Suprapubic skin (tissue), 4 donors: ENCODE results near the gene NSUN7. TPM values are rescaled to one million over a fixed set of nuclear protein-coding genes. Genes with fewer than 3 reads are reported as not detected.

ENCODE experiments used
- DNase-seq, 2 donors: peaks; one replicate each; pipeline ENCODE4 v3.0.0-alpha.2; 2019; ENCODE audit warnings: low spot score in 2 of 2
- H3K27ac ChIP-seq: fragments of 200-600 bp; sonication (generic); one replicate; pipeline ENCODE4 v1.5.1; 2019
- H3K27me3 ChIP-seq: fragments of 200-600 bp; sonication (generic); one replicate; pipeline ENCODE4 v1.5.1; 2019
- H3K36me3 ChIP-seq: fragments of 200-600 bp; sonication (generic); one replicate; pipeline ENCODE4 v1.5.1; 2019
- H3K4me1 ChIP-seq: fragments of 200-600 bp; sonication (generic); one replicate; pipeline ENCODE4 v1.5.1; 2019
- H3K4me3 ChIP-seq: fragments of 200-600 bp; sonication (generic); one replicate; pipeline ENCODE4 v1.5.1; 2019; ENCODE audit warnings: mild to moderate bottlenecking
- H3K9me3 ChIP-seq: fragments of 200-600 bp; sonication (generic); one replicate; pipeline ENCODE4 v1.5.1; 2019
- CTCF ChIP-seq, 2 donors: fragments of 200-600 bp in 1 of 2; fragments of 450-650 bp in 1 of 2; sonication (generic) in 1 of 2; IDR thresholded peaks; one replicate each; pipeline ENCODE4 v1.5.1; 2016 to 2019; ENCODE audit warnings: antibody characterized with exemption in 2 of 2, mild to moderate bottlenecking in 1 of 2, moderate library complexity in 1 of 2
- EP300 ChIP-seq: sonication (generic); formaldehyde crosslinking; IDR thresholded peaks from one replicate; pipeline ENCODE4 v1.6.1; 2017; ENCODE audit warnings: antibody characterized with exemption
- POLR2A ChIP-seq, 2 donors: fragments of 450-650 bp; IDR thresholded peaks; one replicate each; pipeline ENCODE4 v1.6.1; 2017; ENCODE audit warnings: antibody characterized with exemption in 2 of 2, mild to moderate bottlenecking in 2 of 2, moderate library complexity in 2 of 2
- POLR2AphosphoS5 ChIP-seq, 3 donors: sonication (generic); formaldehyde crosslinking; IDR thresholded peaks; one replicate each; pipeline ENCODE4 v1.6.1; 2017; ENCODE audit warnings: antibody characterized with exemption in 3 of 3
- WGBS: methylation state at CpG from one replicate; pipeline ENCODE4 v1.1.5; 2018; 5-methylcytosine and 5-hydroxymethylcytosine counted together
- total RNA-seq, 4 donors: library from RNA; depleted of rRNA; stranded (reverse); fragments of >200 nt; gene quantifications; one replicate each; pipeline ENCODE4 v1.1.0, GENCODE V29; 2016

NSUN7 gene
- total RNA-seq, 4 donors from 2014 or later: 1.3 to 13.4 (median 3.4) TPM

- no peaks in the 10 kb centered on the region for H3K4me1 ChIP-seq
- H3K36me3 ChIP-seq: peaks cover 6% of the 10 kb centered on the region
- DNase-seq: no peak
- no peak overlapping the region for H3K4me3 ChIP-seq
- no peaks in the 10 kb centered on the region for H3K27me3 ChIP-seq
- TF ChIP-seq POLR2AphosphoS5 (IDR thresholded peaks at IDR 0.05): no peak
- no peak for TF ChIP-seq POLR2A (IDR thresholded peaks at IDR 0.05)
- no peak for TF ChIP-seq EP300
- no peak for TF ChIP-seq CTCF (IDR thresholded peaks at IDR 0.05)
- no peaks in the 10 kb centered on the region for H3K9me3 ChIP-seq
- WGBS: 73% methylated on average over 10 of the region's 10 CpGs
- no peak overlapping the region for H3K27ac ChIP-seq
These were observed 95.5 kb downstream of the NSUN7 start for GRCh38 chr4:40845154-40845835.

GRCh38 chr4:40846532-40846931, 96.8 kb downstream of the NSUN7 start:
- Histone ChIP-seq H3K27ac (no peak overlapping the region), H3K4me1 (no peaks in the 10 kb centered on the region), H3K9me3 (no peaks in the 10 kb centered on the region), H3K4me3 (no peak overlapping the region), H3K36me3 (peaks cover 6% of the 10 kb centered on the region), H3K27me3 (no peaks in the 10 kb centered on the region)
- 92% methylated on average over 5 of the region's 5 CpGs for WGBS
- TF ChIP-seq EP300 (no peak), CTCF (IDR thresholded peaks at IDR 0.05) (no peak), POLR2A (IDR thresholded peaks at IDR 0.05) (no peak), POLR2AphosphoS5 (IDR thresholded peaks at IDR 0.05) (no peak)
- no peak for DNase-seq

GRCh38 chr4:40848251-40848650, 98.5 kb downstream of the NSUN7 start:
- 85% methylated on average over 5 of the region's 5 CpGs for WGBS
- H3K27ac ChIP-seq: no peak overlapping the region
- no peak for DNase-seq

GRCh38 chr4:40848940-40849339, 99.2 kb downstream of the NSUN7 start:
- WGBS: 69% methylated on average over 3 of the region's 3 CpGs
- DNase-seq: no peak
- Histone ChIP-seq H3K9me3 (no peaks in the 10 kb centered on the region), H3K4me1 (no peaks in the 10 kb centered on the region), H3K4me3 (no peak overlapping the region), H3K36me3 (no peaks in the 10 kb centered on the region), H3K27ac (no peak overlapping the region), H3K27me3 (no peaks in the 10 kb centered on the region)
- TF ChIP-seq EP300 (no peak), CTCF (IDR thresholded peaks at IDR 0.05) (no peak), POLR2A (IDR thresholded peaks at IDR 0.05) (no peak)

More at GRCh38 chr4:40848251-40848650, 98.5 kb downstream of the NSUN7 start:
- H3K9me3 ChIP-seq: no peaks in the 10 kb centered on the region
- H3K27me3 ChIP-seq: no peaks in the 10 kb centered on the region
- no peaks in the 10 kb centered on the region for H3K36me3 ChIP-seq
- TF ChIP-seq EP300: no peak
- no peak for TF ChIP-seq POLR2A (IDR thresholded peaks at IDR 0.05)
- no peak for TF ChIP-seq POLR2AphosphoS5 (IDR thresholded peaks at IDR 0.05)
- TF ChIP-seq CTCF (IDR thresholded peaks at IDR 0.05): no peak
- no peaks in the 10 kb centered on the region for H3K4me1 ChIP-seq
- no peak overlapping the region for H3K4me3 ChIP-seq

GRCh38 chr4:40850496-40850895, 100.7 kb downstream of the NSUN7 start:
- H3K27ac ChIP-seq: no peak overlapping the region
- TF ChIP-seq POLR2AphosphoS5 (IDR thresholded peaks at IDR 0.05) (no peak), EP300 (no peak), POLR2A (IDR thresholded peaks at IDR 0.05) (no peak), CTCF (IDR thresholded peaks at IDR 0.05) (no peak)
- DNase-seq: no peak
- H3K27me3 ChIP-seq: no peaks in the 10 kb centered on the region
- no peaks in the 10 kb centered on the region for H3K4me1 ChIP-seq
- no peaks in the 10 kb centered on the region for H3K9me3 ChIP-seq
- no peaks in the 10 kb centered on the region for H3K36me3 ChIP-seq
- 90% methylated on average over 4 of the region's 4 CpGs for WGBS
- no peak overlapping the region for H3K4me3 ChIP-seq
